ENCODE results near the gene ARID1B.

ARID1B gene

GRCh38 chr6:157159348-157159747 lies 382.2 kb downstream of the ARID1B start:
- DNase-seq (ENCODE audit: low read depth): no peak

GRCh38 chr6:157161912-157162311 lies 384.7 kb downstream of the ARID1B start:
- no peak for DNase-seq (ENCODE audit: low read depth)

- no peak for DNase-seq (ENCODE audit: low read depth)
Measured at GRCh38 chr6:157162766-157163433, 385.7 kb downstream of the ARID1B start.

GRCh38 chr6:157163434-157164159 lies 386.4 kb downstream of the ARID1B start:
- no peak for DNase-seq (ENCODE audit: low read depth)

- DNase-seq (ENCODE audit: low read depth): no peak
Measured at GRCh38 chr6:157164972-157165371, 387.8 kb downstream of the ARID1B start.

DNA sequence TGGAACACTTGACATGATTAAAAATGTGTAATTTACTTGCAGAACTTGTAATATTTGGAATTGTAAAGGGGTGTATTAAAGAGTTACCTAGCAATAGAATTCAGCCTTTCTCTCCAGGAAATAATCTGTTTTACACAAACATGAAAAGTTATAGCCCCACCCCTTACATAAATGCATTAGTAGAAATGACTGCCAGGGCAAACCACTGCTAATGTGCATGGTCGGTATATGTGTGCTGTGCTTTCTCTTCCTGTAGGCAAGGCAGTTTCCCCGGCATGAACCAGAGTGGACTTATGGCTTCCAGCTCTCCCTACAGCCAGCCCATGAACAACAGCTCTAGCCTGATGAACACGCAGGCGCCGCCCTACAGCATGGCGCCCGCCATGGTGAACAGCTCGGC lies 389.6 kb downstream of the ARID1B start:
- DNase-seq (ENCODE audit: low read depth): no peak

- DNase-seq (ENCODE audit: low read depth): no peak
Measured at GRCh38 chr6:157167837-157168236, 390.7 kb downstream of the ARID1B start.

- DNase-seq (ENCODE audit: low read depth): no peak
Measured at GRCh38 chr6:157168471-157168870, 391.3 kb downstream of the ARID1B start.

DNA sequence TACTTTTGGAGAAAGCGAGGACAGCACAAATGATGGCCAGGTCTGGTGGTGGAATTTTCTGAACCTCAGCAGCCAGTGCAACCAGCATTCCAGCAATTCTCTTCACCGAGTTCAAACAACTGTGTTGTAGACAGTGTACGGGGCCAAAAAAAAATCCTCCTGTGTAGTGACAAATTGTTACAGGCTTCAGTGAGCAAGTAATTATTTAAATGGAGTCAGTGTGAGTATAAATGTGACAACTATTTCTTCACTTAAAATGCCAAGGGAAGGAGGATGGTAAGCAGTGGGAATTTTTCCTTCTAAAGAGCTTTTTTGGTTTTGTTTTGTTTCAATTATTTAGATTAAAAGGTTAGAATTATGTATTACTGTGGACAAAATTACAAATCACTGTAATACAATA lies 392.0 kb downstream of the ARID1B start:
- DNase-seq (ENCODE audit: low read depth): no peak

DNA sequence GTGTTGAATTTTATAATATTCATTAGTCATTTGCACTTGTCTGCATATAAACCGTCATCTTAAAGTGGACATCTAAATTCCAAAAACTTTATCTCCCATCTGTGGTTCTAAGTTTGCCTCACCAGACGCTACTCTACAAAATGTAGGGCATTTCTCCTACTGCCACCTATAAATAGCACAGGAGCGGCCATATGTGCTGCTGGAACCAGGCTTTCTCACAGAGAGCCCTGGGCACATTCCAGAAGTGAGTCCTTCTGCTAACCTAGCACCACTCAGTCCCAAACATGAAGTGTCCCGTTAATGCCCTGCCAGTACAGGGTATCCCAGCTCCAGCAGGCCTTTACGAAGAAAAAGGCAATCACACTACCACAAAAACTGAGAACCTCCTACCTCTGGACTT lies 392.5 kb downstream of the ARID1B start:
- DNase-seq (ENCODE audit: low read depth): no peak

GRCh38 chr6:157170535-157170934 lies 393.4 kb downstream of the ARID1B start:
- DNase-seq (ENCODE audit: low read depth): no peak

- no peak for DNase-seq (ENCODE audit: low read depth)
Measured at GRCh38 chr6:157171801-157172200, 394.6 kb downstream of the ARID1B start.

DNA sequence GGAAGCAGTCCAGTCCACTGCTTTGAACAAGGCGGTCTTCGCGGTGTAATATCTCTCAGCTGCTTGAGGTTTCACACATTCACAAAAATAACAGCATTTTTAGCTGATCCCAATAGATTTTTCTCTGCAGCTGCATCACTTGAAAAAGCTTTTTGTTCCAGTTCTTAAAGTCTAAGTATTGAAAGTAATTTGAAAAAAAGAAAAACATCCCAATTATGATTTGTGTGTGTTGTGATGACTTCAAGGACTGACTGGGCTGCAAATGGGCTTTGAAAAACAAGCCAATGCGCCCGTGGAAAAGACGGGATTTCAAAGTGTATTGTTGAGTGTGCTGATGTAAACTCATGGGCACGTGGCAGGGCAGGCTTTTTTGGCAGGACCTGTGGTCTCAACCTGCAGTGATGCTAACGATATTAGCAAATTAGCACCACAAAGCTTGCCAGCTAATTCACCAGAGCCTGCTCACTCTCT lies 395.1 kb downstream of the ARID1B start:
- no peak for DNase-seq (ENCODE audit: low read depth)

- no peak for DNase-seq (ENCODE audit: low read depth)
Measured at GRCh38 chr6:157172830-157173536, 395.8 kb downstream of the ARID1B start.

- no peak for DNase-seq (ENCODE audit: low read depth)
Measured at GRCh38 chr6:157173776-157174175, 396.6 kb downstream of the ARID1B start.

GRCh38 chr6:157174731-157175130 lies 397.6 kb downstream of the ARID1B start:
- no peak for DNase-seq (ENCODE audit: low read depth)

- DNase-seq (ENCODE audit: low read depth): no peak
Measured at GRCh38 chr6:157177731-157178336, 400.7 kb downstream of the ARID1B start.

DNA sequence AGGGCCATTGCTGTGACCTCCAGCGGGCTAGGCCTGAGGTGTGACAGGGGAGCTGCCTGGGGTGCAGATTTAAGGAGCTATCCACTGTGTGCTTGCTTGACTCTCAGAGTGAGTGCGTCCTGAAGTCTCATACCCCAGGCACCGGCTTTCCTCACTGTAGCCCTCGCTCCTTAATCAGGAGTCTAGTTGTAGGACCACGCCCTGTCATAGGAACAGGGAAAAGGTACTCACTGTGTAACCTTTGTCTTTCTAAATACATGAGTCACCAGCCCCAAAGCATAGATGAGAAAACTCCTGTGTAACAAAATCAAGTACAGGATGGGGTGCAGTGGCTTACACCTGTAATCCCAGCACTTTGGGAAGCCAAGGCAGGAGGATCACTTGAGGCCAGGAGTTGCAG lies 404.5 kb downstream of the ARID1B start:
- DNase-seq (ENCODE audit: low read depth): no peak

GRCh38 chr6:157182503-157183264 lies 405.5 kb downstream of the ARID1B start:
- no peak for DNase-seq (ENCODE audit: low read depth)

DNA sequence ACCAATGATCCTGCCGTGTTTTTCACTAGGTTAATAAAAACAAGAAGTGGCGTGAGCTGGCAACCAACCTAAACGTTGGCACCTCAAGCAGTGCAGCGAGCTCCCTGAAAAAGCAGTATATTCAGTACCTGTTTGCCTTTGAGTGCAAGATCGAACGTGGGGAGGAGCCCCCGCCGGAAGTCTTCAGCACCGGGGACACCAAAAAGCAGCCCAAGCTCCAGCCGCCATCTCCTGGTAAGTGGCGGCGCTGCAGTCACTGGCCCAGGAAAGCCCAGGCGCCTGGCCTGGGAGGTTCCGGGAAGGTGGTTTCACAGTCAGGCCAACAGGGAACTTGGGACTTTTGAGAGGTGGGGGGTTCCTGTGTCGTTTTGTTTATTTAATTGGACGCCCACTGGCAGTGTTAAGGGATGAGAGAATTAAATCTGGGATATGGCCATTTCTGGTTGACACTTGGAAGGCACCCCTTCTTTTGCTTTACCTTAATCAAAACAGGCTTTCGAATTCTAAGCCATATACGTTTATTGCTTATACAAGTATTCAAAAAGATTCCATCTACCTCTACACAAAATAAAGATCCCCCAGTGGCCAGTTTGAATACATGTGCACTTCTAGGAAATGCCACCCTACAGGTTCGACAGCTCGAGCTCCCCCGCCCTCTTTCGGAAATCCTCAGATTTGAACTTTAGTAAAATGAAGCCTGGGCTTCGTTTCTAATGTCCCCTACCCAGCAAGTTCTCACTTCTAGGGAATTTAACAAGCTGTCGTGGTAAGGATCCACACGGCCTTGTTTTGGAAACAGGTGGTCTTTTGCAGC lies 407.2 kb downstream of the ARID1B start:
- peak; percentile 44 for DNase-seq (ENCODE audit: low read depth)

DNA sequence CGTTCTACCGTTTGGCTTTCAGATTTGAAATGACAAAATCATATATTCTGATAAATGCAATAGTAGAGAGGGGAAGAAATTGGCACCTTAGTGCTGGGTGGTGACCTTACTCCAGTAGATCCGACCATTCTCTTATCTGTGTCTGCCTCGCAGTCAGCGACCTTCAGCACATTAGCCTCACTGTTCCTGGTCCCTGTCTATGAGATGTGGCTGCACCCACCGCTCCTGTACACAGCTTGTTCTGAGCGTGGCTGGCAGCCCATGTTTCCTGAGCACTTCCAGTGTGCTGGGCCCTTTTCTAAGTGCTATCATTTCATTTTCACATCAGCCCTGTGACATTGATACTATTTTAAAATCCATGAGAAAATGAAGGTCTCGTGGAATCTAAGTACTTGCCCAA lies 408.0 kb downstream of the ARID1B start:
- DNase-seq (ENCODE audit: low read depth): no peak

All from stimulated activated CD8-positive, alpha-beta memory T cell treated with anti-CD3 and anti-CD28 coated beads, Interleukin-4, amount 100 ng/mL, for 24 hours (primary cell).